DMS53 treated with DMSO at 0.1 percent for 48 hours (cell line): ENCODE measurements around the gene IL17RC.
"Not testable (repeated sequence)": the region's sequence is repeated elsewhere in the genome, so short reads cannot be mapped to it uniquely, and the experiment has no call there.

Experiments used
- DNase-seq: peaks from one replicate; lab custom pipeline; 2025; ENCODE audit not compliant: unreplicated experiment; lab: John Stamatoyannopoulos, UW

IL17RC gene

DNA sequence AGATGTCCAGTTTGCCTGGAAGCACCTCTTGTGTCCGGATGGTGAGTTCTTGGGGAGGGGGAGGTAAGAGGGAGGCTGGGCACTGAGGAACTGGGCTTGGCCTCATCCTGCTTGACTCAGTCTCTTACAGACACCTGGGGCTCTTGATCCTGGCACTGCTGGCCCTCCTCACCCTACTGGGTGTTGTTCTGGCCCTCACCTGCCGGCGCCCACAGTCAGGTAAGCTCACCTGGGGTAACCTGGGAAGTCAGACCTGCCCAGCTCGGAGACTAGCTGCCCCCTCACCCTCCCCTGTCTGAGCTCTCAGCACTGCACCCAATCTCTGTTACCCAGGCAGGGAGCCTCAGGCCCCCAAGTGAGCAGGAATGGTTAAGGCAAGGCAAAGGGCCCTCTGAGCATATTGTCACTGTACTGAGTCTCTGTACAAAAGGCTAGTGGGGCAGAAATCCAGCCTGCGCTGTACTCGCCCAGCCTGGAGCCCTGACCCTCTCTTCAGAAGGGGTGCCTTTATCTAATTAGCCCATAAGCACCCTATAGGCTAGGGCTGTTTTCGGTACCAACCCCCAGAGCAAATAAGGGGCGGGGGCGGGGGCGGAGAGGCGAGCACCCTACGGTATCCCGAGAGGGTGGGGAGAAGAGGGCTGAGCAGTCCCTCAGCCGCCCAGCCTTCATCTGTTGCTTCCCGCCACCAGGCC lies 2.2 kb upstream of the IL17RC start:
- no peak for DNase-seq

DNA sequence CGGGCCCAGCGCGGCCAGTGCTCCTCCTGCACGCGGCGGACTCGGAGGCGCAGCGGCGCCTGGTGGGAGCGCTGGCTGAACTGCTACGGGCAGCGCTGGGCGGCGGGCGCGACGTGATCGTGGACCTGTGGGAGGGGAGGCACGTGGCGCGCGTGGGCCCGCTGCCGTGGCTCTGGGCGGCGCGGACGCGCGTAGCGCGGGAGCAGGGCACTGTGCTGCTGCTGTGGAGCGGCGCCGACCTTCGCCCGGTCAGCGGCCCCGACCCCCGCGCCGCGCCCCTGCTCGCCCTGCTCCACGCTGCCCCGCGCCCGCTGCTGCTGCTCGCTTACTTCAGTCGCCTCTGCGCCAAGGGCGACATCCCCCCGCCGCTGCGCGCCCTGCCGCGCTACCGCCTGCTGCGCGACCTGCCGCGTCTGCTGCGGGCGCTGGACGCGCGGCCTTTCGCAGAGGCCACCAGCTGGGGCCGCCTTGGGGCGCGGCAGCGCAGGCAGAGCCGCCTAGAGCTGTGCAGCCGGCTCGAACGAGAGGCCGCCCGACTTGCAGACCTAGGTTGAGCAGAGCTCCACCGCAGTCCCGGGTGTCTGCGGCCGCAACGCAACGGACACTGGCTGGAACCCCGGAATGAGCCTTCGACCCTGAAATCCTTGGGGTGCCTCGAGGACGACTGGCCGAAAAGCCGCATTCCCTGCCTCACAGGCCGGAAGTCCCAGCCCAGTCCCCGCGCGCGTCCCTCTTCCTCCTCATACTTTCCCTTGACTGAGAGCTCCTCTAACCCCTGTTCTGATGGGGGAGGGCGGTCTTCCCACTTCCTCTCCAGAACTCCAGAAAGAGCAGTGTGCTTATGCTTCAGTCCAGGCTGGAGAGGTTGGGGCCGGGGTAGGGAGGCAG lies 1.4 kb upstream of the IL17RC start:
- peak; percentile 8 for DNase-seq

DNA sequence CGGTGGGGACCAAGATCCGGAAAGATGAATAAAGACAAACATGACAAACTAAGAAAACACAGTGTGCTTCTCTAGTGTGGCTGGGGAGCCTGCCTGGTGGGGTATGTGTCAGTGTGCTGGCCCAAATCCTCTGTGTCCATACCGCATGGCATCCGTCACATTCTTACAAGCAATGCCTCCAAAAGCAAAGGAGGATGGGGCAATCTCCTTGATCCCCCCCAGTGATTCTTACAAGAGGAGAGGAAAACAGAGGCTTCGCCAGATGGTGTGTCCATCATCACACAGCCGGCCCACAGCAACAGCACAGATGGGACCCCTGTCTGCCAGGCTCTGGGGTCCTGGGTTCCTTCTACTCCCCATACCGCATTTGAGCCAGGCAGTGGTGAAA lies 558 bp upstream of the IL17RC start:
- no peak for DNase-seq

GRCh38 chr3:9917820-9918219 lies 922 bp downstream of the IL17RC start:
- DNase-seq = no peak

DNA sequence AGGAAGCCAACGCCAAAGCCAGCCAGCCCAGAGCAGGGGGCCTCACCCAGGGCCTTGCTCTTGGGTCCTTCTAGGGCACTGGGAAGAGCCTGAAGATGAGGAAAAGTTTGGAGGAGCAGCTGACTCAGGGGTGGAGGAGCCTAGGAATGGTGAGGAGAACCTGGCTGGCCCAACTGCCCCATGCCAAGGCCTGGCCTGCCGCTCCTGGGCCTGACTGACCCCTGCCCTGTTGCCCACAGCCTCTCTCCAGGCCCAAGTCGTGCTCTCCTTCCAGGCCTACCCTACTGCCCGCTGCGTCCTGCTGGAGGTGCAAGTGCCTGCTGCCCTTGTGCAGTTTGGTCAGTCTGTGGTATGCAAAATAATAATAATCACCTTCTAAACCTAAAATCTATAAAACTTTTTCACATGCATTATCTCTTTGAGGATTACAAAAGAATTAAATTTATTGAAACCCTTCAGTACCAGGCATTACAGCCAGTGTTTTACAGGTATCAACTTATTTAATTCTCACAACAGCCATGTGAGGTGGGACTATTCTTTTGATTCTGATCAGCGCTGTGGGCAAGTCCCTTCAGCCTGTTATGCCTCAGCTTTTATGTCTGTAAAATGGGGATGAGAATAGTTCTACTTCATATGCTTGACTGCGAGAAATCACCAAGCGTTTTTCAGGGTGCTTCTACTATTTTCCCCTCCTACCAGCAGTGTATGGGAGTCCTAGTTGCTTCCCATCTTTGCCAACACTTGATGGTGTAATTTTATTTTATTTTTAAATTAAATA lies 1.6 kb downstream of the IL17RC start:
- no peak for DNase-seq

DNA sequence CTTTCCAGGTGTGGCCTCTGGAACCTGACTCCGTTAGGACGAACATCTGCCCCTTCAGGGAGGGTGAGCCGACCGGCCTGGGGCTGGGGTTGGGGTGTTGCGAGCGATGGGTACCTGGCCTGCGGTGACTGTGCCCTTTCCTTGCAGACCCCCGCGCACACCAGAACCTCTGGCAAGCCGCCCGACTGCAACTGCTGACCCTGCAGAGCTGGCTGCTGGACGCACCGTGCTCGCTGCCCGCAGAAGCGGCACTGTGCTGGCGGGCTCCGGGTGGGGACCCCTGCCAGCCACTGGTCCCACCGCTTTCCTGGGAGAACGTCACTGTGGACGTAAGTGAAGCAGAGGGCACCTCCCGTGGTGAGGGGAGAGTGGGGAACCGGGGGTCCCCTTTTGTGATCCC lies 11.3 kb downstream of the IL17RC start:
- no peak for DNase-seq

DNA sequence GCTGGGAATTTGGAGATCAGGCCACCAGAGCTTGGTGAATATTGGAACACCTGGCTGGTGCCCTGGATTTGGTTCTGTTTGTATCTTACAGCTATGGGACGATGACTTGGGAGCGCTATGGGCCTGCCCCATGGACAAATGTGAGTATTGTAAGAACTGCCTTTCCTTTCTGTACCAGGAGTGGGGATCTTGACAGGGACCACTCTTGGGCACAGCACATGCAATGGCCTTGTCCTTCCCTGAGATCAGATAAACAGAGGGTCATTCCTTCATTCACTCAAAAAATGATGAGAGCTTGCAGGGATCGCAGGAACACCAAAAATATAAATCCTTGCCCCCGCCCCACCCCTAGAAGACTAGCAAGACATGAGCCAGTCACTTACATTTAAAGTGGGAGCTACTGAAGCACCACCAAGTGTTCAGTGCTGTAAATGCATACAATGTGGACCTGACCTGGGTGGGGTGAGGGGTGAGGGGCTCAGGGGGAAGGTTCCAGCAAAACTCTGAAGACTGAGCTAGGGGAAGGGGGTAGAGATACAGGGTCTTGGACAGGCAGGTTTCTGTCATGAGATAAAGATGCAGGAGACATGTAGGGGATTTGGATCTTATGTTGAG lies 14.0 kb downstream of the IL17RC start:
- DNase-seq = no peak

GRCh38 chr3:9932535-9932842 lies 15.6 kb downstream of the IL17RC start:
- DNase-seq = no peak

DNA sequence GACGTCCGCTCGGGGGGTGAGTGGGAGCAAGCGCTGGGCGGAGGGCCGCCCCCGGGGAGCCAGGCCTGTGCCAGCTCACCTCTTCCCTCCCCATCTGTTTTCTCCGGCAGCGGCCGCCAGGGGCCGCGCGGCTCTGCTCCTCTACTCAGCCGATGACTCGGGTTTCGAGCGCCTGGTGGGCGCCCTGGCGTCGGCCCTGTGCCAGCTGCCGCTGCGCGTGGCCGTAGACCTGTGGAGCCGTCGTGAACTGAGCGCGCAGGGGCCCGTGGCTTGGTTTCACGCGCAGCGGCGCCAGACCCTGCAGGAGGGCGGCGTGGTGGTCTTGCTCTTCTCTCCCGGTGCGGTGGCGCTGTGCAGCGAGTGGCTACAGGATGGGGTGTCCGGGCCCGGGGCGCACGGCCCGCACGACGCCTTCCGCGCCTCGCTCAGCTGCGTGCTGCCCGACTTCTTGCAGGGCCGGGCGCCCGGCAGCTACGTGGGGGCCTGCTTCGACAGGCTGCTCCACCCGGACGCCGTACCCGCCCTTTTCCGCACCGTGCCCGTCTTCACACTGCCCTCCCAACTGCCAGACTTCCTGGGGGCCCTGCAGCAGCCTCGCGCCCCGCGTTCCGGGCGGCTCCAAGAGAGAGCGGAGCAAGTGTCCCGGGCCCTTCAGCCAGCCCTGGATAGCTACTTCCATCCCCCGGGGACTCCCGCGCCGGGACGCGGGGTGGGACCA lies 16.1 kb downstream of the IL17RC start:
- DNase-seq = peak; percentile 16

- peak; percentile 54 for DNase-seq
Observed at GRCh38 chr3:9933561-9934234, 16.8 kb downstream of the IL17RC start, which contains the start of gene CRELD1. TSS of gene CRELD1 (plus strand) at chr3:9933834. CDS start at chr3:9934439, 605 bp downstream.

GRCh38 chr3:9934235-9934621 lies 17.3 kb downstream of the IL17RC start:
- no peak for DNase-seq

- DNase-seq = no peak
Observed at GRCh38 chr3:9934993-9935392, 18.1 kb downstream of the IL17RC start.

- DNase-seq = no peak
Observed at GRCh38 chr3:9935966-9936510, 19.1 kb downstream of the IL17RC start.

DNA sequence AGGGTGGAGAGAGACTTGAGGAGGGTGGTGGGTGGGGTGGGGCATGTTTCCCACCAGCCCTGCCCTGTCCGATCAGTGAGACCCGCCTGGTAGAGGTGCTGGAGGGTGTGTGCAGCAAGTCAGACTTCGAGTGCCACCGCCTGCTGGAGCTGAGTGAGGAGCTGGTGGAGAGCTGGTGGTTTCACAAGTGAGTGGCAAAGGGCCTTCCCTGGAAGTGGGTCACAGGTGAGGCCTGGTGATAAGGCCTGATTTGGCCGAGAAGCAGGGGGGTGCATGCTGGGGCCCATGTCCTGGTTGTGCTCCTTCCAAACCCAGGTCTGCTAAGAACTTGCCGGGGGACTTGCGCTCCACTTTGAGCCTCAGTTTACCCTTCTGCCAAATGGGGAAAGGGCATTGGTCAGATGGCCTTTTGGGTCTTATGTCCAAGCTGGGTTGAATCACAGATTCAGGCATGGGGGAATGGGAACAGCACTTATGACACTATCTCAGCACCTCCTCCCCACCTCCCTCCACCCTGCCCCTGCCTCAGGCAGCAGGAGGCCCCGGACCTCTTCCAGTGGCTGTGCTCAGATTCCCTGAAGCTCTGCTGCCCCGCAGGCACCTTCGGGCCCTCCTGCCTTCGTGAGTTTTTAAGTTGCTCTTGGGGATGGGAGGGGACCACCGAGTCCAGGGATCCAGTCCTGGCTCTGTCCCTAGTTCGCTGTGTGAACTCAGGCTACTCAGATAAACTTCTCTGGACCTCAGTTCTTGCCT lies 20.8 kb downstream of the IL17RC start:
- no peak for DNase-seq

- DNase-seq = no peak
Observed at GRCh38 chr3:9938966-9939365, 22.1 kb downstream of the IL17RC start.

- DNase-seq = not testable (repeated sequence)
Observed at GRCh38 chr3:9939906-9940305, 23.0 kb downstream of the IL17RC start.

- no peak for DNase-seq
Observed at GRCh38 chr3:9940746-9941145, 23.8 kb downstream of the IL17RC start.

DNA sequence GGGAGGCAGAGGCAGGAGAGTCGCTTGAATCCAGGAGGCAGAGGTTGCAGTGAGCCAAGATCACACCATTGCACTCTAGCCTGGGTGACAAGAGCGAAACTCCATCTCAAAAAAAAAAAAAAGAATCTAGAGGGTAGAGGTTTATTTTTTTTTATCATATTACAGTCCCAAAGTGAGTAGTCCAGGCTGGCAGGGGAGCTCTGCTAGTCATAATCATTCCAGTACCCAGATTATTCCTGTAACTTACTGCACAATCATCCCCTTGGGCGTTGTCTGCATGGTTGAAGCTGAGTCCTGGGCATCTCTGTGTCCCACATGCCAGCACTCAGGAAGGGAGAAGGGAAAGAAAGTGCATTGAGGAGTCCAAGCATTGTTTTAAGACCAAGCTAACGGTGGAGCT lies 25.3 kb downstream of the IL17RC start:
- DNase-seq = no peak
